Colonic mucosa (tissue), 4 donors: Measurements from ENCODE around the gene SYT17. TPM values are rescaled to one million over a fixed set of nuclear protein-coding genes. Genes with fewer than 3 reads are reported as not detected.

ENCODE experiments used
- DNase-seq: peaks from one replicate; pipeline ENCODE4 v3.0.0-alpha.2; 2020
- H3K27ac ChIP-seq: fragments of 200-600 bp; one replicate; pipeline ENCODE4 v1.8.0; 2021
- H3K27me3 ChIP-seq: fragments of 200-600 bp; one replicate; pipeline ENCODE4 v1.8.0; 2021
- H3K36me3 ChIP-seq: fragments of 200-600 bp; one replicate; pipeline ENCODE4 v1.8.0; 2021
- H3K4me1 ChIP-seq: fragments of 200-600 bp; one replicate; pipeline ENCODE4 v1.8.0; 2021; ENCODE audit warnings: mild to moderate bottlenecking
- H3K4me3 ChIP-seq: fragments of 200-600 bp; one replicate; pipeline ENCODE4 v1.8.0; 2021
- H3K9ac ChIP-seq, 2 donors: one replicate each; pipeline ENCODE4 v1.7.0; 2013; ENCODE audit warnings: control low read depth in 2 of 2, low read depth in 2 of 2, low read length in 2 of 2
- H3K9me3 ChIP-seq: fragments of 200-600 bp; one replicate; pipeline ENCODE4 v1.8.0; 2021
- intact Hi-C: fragments of 100-400 bp; cut with DNase I; formaldehyde crosslinking; loops from one replicate; pipeline ENCODE4 v1.14.1; 2022
- total RNA-seq, 2 donors: library from RNA; stranded (reverse); fragmentation: NEBNext Ultra II Directional in 1 of 2; extraction: Animal tissue kit (Norgen Biotek cat#: 25700) in 1 of 2; gene quantifications; one replicate each; pipeline ENCODE4 v1.2.1, GENCODE V29; 2021
- TF ChIP-seq, protein P1 (sequence below): fragments of 200-600 bp; IDR thresholded peaks from one replicate; pipeline ENCODE4 v1.8.0; 2022; ENCODE audit warnings: antibody characterized with exemption, mild to moderate bottlenecking
- donor health status: healthy.
- donor health status: DM: no; HTN: no; CAD: no.
- donor health status: DM: no; HTN: no; CAD: no.

Gene SYT17, protein sequence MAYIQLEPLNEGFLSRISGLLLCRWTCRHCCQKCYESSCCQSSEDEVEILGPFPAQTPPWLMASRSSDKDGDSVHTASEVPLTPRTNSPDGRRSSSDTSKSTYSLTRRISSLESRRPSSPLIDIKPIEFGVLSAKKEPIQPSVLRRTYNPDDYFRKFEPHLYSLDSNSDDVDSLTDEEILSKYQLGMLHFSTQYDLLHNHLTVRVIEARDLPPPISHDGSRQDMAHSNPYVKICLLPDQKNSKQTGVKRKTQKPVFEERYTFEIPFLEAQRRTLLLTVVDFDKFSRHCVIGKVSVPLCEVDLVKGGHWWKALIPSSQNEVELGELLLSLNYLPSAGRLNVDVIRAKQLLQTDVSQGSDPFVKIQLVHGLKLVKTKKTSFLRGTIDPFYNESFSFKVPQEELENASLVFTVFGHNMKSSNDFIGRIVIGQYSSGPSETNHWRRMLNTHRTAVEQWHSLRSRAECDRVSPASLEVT
- 1 to 10 TPM; 5.1 to 5.5 TPM for total RNA-seq

DNA sequence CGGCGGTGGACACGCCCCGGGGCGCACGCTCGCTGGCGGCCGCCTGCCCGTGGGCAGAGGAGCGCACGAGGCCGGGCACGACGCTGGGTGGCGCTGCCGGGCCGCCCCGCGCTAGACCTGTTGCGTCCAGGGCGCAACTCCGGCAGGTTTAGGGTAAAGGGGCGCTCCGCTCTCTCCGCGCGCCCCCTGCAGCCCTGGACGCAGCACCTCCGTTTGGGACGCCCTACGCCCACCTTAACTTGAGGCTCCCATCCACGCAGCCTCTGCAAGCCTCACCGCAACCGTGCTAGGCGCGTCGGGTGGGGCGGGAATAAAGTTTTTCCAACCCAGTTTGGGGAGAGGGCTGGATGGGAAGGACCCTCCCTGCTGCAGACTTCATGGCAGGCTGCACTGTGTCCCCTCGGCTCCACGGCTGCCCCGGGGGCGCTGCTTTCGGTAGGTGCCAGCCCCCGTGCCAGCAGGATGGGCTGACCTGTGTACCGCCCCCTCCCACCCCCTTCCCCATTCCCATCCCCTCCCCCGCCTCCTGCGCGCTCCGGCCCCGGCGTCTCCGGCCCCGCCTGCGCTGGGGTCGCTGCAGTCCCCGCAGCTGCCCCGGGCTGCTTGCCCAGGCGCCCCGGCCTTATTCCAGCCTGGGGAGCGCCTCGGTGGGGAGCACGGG lies at the start of gene SYT17:
Gene SYT17 (plus strand): TSS at position 531 of the 661 bp plus-strand sequence. CDS start 407 bp downstream, outside the sequence.
- TF ChIP-seq, protein P1, sequence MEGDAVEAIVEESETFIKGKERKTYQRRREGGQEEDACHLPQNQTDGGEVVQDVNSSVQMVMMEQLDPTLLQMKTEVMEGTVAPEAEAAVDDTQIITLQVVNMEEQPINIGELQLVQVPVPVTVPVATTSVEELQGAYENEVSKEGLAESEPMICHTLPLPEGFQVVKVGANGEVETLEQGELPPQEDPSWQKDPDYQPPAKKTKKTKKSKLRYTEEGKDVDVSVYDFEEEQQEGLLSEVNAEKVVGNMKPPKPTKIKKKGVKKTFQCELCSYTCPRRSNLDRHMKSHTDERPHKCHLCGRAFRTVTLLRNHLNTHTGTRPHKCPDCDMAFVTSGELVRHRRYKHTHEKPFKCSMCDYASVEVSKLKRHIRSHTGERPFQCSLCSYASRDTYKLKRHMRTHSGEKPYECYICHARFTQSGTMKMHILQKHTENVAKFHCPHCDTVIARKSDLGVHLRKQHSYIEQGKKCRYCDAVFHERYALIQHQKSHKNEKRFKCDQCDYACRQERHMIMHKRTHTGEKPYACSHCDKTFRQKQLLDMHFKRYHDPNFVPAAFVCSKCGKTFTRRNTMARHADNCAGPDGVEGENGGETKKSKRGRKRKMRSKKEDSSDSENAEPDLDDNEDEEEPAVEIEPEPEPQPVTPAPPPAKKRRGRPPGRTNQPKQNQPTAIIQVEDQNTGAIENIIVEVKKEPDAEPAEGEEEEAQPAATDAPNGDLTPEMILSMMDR, result peak; percentile 91
- H3K27me3 ChIP-seq, result no peaks in the 10 kb centered on the region
- no peaks in the 10 kb centered on the region for H3K36me3 ChIP-seq
- DNase-seq, result peak; percentile 79
- no peaks in the 10 kb centered on the region for H3K4me1 ChIP-seq
- H3K9ac ChIP-seq, result peak within 1 kb of the TSS; percentile 56 to 68
- no peaks in the 10 kb centered on the region for H3K9me3 ChIP-seq
- H3K4me3 ChIP-seq, result peak within 1 kb of the TSS; percentile 62
- intact Hi-C loops, result no loop called here
- H3K27ac ChIP-seq, result no peak within 1 kb of the TSS

DNA sequence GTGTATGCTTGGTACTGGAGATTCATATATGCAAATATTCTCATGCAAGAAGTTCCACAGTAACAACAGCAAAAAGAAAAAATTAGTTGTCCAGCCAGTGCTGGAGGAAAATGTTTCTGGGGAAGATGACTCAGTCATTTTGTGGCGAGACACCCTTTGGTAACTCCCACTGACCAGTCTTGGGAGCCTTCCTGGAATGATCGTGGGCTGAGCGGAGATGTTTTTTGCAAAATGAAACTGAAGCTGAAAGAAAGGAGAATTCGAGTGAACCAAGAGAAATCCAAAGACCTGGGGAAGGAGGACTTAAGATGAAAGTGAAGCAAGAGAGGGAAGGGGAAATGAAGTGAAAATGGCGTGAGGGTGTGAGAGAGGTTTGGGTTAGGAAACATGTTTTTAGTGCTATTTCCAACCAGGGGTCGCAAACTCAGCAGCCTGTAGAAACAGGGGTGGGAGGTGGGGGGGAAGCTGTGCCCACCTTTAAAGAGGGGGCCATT lies 49.1 kb upstream of the SYT17 start:
- peaks cover 21% of the 10 kb centered on the region for H3K4me1 ChIP-seq
- H3K4me3 ChIP-seq, result peak overlapping the region; percentile 8
- H3K9ac ChIP-seq, result peak overlapping the region in 1 of 2 donors; percentile 3
- peak overlapping the region; percentile 69 for H3K27ac ChIP-seq
- no peaks in the 10 kb centered on the region for H3K9me3 ChIP-seq
- H3K27me3 ChIP-seq, result no peaks in the 10 kb centered on the region
- no peaks in the 10 kb centered on the region for H3K36me3 ChIP-seq
- TF ChIP-seq, protein P1, result no peak
- intact Hi-C loops, result no loop called here
- DNase-seq, result no peak

DNA sequence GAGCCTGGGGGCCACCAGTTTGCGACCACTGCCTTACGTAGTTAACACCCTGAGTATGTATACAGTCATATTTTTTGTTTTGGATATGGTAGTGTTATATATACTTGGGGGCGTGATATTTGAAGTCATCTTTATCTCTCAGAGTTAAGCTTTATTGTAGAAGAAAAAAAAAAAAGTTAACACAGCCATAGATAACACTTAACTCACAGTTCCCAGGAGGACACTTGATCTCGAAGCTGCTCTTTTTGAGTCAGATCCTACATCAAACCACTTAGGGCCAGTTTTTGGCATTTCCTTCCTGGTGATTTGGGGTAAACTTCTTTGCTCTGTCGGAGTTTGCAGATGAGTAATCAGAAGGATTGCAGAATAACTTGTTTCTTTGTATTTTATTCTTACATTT lies 48.5 kb upstream of the SYT17 start:
- intact Hi-C loops, result no loop called here
- H3K36me3 ChIP-seq, result no peaks in the 10 kb centered on the region
- peak overlapping the region; percentile 69 for H3K27ac ChIP-seq
- H3K4me1 ChIP-seq, result peaks cover 21% of the 10 kb centered on the region
- peak overlapping the region; percentile 8 for H3K4me3 ChIP-seq
- TF ChIP-seq, protein P1, result no peak
- DNase-seq, result no peak
- peak overlapping the region in 1 of 2 donors; percentile 3 for H3K9ac ChIP-seq
- H3K9me3 ChIP-seq, result no peaks in the 10 kb centered on the region
- no peaks in the 10 kb centered on the region for H3K27me3 ChIP-seq

DNA sequence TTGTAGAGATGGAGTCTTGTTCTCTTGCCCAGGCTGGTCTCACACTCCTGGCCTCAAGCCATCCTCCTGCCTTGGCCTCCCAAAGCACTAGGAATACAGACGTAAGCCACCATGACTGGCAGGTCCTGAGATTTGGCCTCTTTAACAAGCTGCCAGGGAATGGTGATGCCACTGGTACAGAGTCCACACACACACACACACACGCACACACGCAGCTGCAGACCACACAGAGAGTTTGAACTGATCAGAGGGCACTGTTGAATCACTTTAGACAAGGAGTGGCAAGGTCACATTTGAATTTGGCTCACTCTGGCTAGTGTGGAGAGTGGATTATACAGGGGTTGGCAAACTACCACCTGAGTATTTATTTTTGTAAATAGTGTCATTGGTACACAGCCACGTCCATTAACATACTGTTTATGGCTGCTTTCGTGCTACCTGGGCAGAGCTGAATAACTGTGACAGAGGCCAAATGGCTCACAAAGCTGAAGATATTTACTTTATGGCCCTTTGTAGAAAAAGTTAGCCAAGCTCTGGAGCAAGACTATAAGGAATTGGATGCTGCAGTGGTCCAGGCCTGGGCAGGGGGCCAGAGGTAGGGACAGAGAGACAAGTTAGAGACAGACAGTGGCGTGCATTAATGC lies 44.4 kb upstream of the SYT17 start:
- Histone ChIP-seq H3K4me1 (peaks cover under 1% of the 10 kb centered on the region), H3K27ac (peak overlapping the region; percentile 63), H3K9me3 (no peaks in the 10 kb centered on the region), H3K36me3 (no peaks in the 10 kb centered on the region), H3K9ac (no peak overlapping the region), H3K27me3 (no peaks in the 10 kb centered on the region), H3K4me3 (no peak overlapping the region)
- intact Hi-C loops, result no loop called here
- peak; percentile 78 for DNase-seq
- TF ChIP-seq, protein P1, result no peak

DNA sequence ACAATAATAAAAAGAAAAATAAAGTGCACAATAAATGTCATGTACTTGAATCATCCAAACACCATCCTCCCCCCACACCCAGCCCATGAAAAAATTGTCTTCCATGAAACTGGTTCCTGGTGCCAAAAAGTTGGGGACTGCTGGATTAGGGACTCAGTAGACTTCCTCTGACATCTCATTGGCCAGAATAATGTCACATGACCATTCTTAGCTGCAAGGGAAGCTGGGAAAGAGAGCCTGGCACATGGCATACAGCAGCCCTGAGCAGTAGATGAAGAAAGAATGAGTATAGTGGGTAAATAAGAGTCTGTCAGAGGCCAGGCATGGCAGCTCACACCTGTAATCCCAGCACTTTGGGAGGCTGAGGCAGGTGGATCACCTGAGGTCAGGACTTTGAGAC lies 41.7 kb upstream of the SYT17 start:
- intact Hi-C loops, result no loop called here
- Histone ChIP-seq H3K36me3 (no peaks in the 10 kb centered on the region), H3K27me3 (no peaks in the 10 kb centered on the region), H3K4me1 (peaks cover 9% of the 10 kb centered on the region), H3K9ac (no peak overlapping the region), H3K4me3 (no peak overlapping the region), H3K27ac (no peak overlapping the region), H3K9me3 (no peaks in the 10 kb centered on the region)
- no peak for DNase-seq
- TF ChIP-seq, protein P1, result no peak
